Renal cortical epithelial cell (primary cell): ENCODE measurements around the gene P2RX5. TPM values are rescaled to one million over a fixed set of nuclear protein-coding genes. Genes with fewer than 3 reads are reported as not detected.

ENCODE experiments used
- total RNA-seq: library from RNA; depleted of rRNA; stranded (reverse); fragments of >200 nt; gene quantifications from 2 replicates; pipeline ENCODE4 v1.2.3, GENCODE V29; 2014

Gene P2RX5
- total RNA-seq, 1 donor from 2014 or later, result 2.9 TPM

Other genes starting within 250 kb of the P2RX5 start
- 0.35 TPM in 1 of 2 replicates, not detected in the other for gene SPATA22, start 224.3 kb downstream of the P2RX5 start, total RNA-seq
- 0.20 and 0.87 TPM in 2 replicates for gene ASPA, start 220.2 kb downstream of the P2RX5 start, total RNA-seq
- gene TRPV3, start 138.3 kb downstream of the P2RX5 start, total RNA-seq, result under 0.01 and 0.89 TPM in 2 replicates
- 0.52 and 5.9 TPM in 2 replicates for gene TRPV1, start 86.7 kb downstream of the P2RX5 start, total RNA-seq
- gene SHPK, start 59.9 kb downstream of the P2RX5 start, total RNA-seq, result 13.8 and 21.2 TPM in 2 replicates
- 14.2 and 17.8 TPM in 2 replicates for gene CTNS, start 59.4 kb downstream of the P2RX5 start, total RNA-seq
- 389 and 414 TPM in 2 replicates for gene TAX1BP3, start 27.6 kb downstream of the P2RX5 start, total RNA-seq
- gene EMC6, start 27.3 kb downstream of the P2RX5 start, total RNA-seq, result 15.3 and 18.8 TPM in 2 replicates
- 0.89 and 5.0 TPM in 2 replicates for gene HASPIN, start 27.7 kb upstream of the P2RX5 start, total RNA-seq
- 8.7 and 14.2 TPM in 2 replicates for gene ITGAE, start 105.0 kb upstream of the P2RX5 start, total RNA-seq
- gene NCBP3, start 150.1 kb upstream of the P2RX5 start, total RNA-seq, result 21.4 and 35.5 TPM in 2 replicates
- gene CAMKK1, start 196.9 kb upstream of the P2RX5 start, total RNA-seq, result 4.3 and 8.9 TPM in 2 replicates
- gene P2RX1, start 220.3 kb upstream of the P2RX5 start, total RNA-seq, result not detected in 2 replicates